ELR (cell line): ENCODE data around the gene EDIL3.
"Not testable (repeated sequence)": the region's sequence is repeated elsewhere in the genome, so short reads cannot be mapped to it uniquely, and the experiment has no call there.

Source experiments
- DNase-seq: peaks from one replicate; pipeline ENCODE4 v3.0.0-alpha.2; 2015; ENCODE audit warnings: low read depth

The EDIL3 gene

DNA sequence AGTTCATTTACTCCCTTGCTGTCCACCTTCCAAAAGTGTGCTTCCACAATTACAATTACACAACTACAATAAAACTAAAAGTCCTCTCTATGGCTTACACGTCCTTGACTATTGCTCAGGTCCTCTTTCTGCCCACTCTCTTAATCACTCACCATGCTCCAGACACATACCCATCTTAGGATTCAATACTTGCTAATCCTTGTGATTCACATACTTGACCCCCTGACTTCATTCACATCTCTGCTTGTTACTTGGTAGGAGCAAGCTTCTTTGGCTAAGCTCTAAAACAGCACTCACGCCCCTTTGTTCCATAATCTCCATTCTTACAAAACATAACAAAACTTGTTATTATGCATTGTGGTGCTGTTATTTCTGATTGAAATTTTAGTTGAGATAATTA lies 215.8 kb downstream of the EDIL3 start:
- DNase-seq: no peak

DNA sequence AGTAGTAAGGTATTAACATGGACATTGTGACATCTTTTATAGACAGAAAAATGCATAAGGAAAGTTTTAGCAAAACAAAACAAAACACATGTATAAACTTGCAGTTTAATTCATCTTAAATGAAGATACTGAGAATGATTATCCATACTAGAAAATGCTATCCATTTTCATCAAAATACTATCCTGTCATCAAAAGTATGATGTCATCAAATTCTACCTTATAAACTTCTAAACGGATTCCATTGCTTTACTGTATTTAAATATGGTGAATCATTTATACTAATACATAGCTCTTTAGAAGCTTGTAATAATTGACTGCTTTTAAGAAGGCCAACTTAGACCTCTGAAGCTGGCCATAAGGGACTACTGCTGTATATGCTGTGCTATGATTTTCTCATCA lies 221.0 kb downstream of the EDIL3 start:
- DNase-seq: no peak

DNA sequence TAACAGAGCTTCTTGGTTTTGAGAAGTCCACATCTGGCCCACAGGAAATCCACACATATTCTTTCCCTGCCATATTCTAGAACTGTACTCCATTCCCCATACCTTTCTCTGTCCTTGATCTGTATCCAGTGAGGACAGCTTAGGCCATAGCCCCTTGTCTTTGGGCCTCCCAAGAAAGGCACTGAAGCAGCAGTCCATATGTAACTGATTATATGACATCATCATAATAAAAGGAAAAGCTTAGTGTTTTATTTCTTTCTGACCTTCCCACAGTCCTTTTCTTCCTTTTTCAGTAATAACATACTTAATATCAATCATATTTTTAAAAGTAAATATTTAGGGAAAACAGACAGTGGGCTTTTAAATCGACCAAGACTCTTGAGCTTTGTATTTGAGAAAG lies 222.0 kb downstream of the EDIL3 start:
- no peak for DNase-seq

DNA sequence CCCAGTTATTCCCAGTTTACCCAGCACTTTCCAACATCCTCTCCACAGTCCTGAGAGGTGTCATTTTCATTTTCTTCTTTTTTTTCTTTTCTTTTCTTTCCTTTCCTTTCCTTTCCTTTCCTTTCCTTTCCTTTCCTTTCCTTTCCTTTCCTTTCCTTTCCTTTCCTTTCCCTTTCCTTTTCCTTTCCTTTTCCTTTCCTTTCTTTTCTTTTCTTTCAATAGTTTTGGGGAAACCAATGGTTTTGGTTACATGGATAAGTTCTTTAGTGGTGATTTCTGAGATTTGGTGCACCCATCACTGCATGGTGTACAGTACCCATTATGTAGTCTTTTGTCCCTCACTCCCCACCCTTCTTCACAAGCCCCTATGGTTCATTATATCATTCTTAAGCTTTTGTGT lies 224.0 kb downstream of the EDIL3 start:
- not testable (repeated sequence) for DNase-seq

DNA sequence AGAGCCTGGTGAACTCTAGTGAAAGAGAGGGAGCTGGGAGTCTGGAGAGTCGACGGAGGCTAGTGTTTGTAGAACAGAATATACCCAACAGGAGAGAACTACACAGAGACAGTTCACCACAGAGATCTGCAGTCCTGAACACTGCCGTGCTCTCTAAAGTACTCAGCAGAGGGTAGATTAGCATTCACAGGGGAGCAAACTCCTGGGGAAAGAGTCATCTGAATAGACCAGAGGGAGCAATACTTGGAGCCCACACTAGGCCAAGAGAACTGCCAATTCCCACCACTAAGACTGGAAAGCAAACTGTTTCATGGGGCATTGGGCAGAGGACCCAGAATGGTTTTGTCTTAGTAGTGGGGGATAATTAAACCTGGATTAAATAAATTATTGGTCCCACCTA lies 235.6 kb downstream of the EDIL3 start:
- DNase-seq: no peak

DNA sequence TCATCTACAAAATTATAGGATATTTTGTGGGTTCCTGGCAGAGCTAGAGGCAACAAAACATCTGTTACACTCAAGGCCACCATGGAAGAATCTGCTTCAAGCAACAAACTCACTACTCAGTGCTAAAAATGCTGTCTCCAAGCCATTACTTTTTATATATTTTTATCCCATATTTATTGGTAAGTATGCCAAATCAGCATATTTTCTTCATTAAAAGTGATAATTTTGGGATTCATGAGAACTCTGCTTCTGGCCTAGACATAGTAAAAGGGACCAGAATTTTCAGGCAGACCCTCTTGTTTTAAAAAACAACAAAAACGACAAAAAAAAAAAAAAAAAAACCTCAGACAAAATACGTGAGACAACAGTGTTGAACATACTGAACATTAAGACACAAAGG lies 236.0 kb downstream of the EDIL3 start:
- no peak for DNase-seq

DNA sequence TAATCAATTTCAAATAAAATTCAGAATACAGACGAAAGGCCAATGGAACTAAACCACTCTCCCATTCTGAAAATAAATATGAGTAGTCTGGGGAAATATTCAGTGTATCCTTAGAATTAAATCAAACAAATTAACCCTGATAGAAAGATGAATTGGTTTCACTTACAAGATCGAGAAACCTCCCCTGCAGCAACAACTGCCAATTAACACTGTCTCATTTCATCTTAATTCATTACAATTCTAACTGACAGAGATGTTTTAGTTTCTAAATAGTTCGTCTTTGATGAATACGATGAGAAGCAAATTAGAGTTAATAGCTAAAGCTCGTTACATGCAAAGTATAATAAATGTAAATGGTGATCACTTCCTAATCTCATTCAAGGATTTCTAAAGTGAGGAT lies 247.1 kb downstream of the EDIL3 start:
- no peak for DNase-seq

DNA sequence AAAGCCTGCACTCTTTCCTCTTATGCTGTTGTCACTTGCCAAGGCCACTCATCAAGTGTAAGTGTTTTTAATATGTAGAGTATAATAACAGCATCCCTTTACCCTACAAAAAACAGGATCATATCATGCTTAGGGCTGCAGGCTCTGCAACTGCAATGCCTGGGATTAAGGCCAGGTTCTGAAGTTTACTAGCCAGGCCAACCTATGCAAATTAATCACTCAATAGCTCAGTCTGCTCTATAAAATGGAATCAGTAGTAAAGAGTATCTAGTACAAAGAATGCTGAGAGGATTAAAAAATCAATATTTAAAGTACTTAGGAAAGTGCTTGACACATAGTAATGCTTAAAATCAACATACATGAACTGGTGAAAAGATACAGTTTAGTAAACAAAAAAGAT lies 253.3 kb downstream of the EDIL3 start:
- DNase-seq: no peak

DNA sequence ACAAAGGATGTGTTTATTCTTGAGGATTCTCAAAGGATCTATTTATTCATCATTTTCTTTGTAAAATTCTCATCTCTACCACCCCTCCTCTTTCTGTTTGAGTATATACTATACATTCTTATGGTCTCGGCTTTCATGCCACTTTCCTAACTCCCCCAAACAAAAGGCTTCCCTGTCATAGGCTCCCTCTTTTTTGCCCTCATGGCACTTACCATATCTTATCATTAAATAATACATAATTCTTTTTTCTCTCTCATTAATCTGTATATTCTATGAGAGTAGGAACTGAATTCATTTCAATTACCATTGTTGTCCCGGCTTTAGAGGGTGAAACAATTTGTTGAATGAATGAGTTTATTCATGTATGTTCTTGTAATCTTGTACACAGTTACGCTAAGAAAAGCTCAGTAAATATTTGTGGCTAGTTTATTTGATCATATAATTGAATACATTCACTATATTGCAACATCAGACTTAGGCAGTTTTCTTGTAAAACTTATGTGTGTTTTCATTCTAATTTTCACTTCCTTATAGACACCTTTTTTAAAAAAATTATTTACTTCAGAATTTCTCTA lies 254.6 kb downstream of the EDIL3 start:
- no peak for DNase-seq

DNA sequence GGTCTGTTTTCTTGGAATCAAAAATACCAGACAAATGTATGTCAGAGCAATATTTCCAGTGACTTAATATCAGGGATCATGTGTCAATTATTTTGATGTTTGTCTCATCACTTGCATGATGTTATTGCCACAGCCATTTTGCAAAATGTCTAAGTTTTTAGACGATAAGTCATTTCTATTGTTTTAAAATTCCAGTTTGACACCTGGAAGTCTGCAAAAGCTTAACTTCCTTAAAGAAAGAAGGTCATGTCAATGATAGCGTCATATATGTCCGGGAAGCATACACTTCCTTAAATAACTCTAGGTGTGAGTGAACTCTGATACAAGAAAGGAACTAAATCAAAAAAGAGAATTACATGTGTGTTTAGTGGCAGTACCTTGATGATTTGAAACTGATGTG lies 259.5 kb downstream of the EDIL3 start:
- no peak for DNase-seq

DNA sequence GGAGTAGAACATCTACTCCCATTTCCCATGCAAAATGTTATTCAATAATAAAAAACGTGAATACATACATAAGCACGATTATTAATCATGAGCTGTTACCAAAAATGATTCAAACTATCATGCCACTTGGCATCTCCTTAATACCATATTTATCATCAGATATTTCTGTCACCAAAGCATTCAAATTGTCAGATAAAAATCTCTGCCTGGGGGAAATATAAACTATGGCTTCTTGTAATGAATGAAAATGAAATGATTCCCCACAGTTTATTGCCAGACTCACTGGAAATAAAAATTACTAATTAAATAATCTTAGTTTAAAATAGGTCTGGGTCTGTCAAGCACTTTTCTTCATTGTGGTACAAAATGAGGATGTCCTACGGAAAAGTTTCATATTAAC lies 265.4 kb downstream of the EDIL3 start:
- DNase-seq: no peak

DNA sequence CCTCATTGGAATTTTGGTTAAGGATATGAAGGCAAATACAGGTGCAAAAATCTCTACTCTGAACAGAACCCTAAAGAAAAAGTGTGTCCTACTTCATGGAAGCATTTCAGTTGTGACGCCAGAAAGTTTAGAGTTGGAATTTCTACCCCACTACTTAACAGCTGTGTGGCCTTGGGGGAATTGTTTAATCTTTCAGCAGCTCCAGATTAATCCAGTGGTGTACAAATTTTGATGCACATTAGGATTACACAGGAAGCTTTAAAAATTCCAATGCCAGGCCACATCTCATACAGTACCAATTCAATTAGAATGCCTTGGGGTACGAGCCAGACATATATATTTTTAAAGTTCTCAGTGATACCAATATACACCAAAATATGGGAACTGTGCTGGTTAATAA lies 266.1 kb downstream of the EDIL3 start:
- DNase-seq: no peak

DNA sequence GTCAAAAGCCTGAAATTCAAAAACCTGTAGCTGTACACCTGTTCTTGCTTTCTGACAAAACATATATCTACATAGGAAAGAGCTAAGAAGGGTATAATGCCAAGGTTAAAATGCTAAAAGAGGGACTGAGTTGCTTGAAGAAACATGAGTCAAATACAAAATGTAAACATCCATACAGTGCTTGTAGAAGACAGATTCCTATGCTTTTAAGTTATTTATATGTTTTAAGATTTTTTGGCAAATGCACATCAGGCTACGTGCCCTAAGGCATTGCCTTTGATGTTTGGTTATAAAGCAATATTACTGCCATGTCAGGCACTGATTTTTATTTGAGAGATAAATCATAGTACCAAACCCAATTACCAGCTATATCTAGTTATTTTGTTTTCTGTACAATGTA lies 269.0 kb downstream of the EDIL3 start:
- no peak for DNase-seq

DNA sequence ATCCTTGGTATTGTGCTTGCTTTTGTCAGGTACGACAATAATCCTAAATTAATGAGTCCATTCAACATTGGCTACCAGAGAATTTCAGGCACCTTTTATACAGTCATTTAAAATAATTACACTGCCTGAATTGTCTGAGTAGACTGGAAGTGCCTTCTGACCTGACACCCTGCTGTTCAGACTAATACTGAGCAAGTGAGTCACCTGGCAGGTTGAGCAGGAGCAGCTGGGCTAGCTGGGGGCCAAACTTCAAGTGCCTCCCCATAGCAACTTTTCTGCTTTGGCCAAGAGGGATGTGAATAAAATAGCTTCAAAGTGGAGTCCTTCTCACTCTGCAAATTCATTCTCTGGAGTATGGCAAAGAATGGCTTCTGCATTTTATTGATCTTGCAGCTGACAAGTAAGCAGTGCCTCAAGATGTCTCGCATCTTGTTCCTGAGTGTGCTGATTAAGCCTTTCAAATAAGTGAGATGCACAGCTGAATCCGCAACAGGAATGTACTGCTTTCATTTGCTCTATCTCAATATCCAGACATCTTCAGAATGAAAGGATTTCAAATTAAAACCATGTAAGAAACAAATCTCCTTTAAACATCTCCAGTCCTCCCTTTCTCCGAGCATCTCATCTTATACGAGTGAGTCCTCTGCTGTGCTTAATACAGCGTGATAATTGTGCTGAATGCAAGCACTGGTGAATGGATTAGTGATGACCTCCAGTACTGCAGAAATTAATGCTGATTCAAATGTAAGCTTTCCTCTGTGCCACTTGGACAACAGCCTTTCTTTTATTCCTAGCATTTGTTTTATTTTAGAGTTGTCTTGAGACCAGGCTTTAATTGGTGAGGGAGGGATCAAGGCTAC lies 271.2 kb downstream of the EDIL3 start:
- DNase-seq: peak; percentile 12

DNA sequence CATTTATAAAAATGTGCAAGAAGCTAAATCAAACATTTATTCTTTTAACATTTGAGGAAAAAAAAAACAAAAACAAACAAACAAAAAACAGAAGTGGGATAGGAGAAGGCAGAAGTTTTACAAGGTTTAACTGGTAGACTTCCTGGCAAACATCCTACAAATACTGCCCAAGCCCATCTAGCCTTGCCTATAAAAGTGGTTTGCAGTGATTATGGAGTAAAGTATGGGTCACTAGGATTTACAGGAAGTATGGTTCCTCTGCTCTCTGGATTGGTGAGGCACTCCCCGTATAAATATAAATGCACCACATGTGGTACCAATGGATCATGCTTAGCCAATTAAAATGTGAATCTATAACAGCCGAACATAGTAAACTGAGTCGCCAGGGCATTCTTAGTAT lies 291.9 kb downstream of the EDIL3 start:
- no peak for DNase-seq

DNA sequence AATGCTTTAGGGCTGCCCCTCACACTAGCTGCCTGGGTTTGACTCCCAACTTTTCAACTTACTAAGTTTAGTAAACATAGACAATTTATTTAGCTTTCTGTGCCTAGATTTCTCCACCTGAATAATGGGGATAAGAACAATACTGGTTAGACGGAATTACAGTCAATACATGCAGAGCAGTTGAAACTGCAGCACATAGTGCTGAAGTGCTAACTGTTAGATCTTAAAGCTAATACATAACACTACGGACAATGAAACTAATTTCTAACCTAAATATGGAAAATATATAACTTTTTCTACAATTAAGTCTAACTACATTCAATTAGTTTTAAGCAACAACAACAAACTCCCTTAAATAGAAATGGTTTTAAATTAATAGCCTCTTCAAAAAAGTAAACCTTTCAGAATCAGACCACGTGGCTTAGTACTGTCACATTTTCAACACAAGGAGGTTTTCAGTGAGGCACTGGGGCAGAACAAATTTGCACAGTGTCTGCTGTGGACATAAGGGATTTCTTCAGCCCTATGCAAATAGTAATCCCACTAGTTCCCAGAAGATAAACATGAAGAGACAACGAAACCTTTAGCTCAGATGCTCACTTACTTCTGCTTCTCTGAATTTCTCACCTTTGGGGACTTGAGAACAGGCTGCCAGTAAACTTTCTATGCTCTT lies 293.4 kb downstream of the EDIL3 start:
- DNase-seq: no peak

DNA sequence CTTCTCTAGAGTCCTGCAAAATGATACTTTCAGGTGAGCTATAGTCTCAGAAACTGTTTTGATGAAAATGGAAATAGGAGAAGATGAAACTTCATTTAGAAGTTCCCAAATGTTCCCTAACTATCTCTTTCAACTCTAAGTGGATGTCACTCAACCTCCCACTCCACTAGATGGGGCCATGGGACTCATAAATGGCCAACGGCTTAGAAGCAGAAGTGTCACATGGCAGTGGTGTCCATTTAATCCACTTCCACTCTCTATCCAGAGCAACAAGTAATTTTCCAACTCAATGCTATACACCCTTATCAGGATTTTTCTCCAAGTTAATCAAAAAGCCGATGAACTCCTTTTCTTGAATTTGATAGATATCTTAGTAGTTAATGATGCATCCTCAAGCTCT lies 295.7 kb downstream of the EDIL3 start:
- DNase-seq: peak; percentile 39

DNA sequence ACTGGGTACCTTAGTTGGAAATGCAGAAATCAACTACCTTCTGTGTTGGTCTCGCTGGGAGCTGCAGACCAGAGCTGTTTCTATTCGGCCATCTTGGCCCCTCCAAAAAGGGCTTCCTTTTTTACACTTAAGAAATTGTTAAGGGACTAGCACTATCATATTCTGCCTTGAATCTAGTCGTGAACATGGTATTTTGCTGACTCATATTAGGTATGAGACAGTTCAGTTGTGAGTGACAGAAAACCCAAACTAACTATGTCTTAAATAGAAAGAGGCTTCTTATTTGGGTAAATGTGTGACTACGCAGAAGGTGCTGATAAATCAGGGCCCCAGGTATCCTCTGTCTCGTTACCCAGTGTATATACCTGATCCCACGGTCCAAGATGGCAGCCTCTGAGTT lies 298.2 kb downstream of the EDIL3 start:
- DNase-seq: peak; percentile 2

DNA sequence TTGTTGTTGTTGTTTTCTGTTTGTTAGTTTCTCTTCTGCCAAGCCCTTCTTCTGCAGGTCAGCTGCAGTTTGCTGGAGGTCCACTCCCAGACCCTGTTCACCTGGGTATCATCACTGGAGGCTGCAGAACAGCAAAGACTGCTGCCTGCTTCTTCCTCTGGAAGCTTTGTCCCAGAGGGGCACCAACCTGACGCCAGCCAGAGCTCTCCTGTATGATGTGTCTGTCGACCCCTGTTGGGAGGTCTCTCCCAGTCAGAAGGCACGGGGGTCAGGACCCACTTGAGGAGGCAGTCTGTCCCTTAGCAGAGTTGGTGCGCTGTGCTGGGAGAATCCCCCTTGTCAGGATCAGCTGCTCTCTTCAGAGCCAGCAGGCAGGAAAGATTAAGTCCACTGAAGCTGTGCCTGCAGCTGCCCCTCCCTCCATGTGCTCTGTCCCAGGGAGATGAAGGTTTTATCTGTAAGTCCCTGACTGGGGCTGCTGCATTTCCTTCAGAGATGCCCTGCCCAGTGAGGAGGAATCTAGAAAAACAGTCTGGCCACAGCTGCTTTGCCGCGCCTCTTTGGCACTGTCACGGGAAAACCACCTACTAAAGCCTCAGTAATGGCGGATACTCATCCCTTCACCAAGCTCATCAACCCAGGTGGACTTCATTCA lies 299.2 kb downstream of the EDIL3 start:
- no peak for DNase-seq

DNA sequence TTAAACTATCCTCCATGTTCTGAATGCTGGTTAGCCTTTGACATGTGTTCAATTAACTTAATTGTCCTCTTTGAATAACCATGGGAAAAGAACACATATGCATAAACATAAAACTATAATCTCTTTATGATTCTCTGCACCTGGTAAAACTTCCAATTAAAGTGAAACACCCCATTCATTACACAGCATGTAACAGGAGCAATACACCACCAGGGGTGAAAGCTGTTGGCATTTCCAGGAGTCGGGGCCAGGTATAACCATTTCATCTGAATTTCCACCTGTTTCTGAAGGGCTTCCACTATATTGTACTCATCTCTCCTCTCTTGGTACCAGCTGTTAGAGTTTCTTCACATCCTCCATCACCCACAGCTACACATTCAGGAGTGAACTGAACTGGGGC lies 303.8 kb downstream of the EDIL3 start:
- DNase-seq: no peak

DNA sequence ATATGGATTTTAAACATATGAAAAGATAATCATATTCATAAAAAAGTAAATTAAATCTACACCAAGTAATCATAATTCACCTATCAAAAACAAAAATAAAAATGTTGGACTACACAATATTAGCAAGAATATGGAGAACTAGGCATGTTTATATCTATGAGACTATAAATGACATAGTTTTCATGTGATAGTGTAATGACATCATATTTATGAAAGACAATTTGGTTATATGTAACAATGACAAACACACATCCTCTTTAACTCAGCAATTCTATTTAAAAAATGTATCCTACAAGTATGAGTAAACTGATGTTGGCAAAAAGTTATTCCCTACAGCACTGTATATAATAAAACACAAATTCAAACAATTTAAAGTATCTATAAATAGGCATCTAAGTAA lies 312.3 kb downstream of the EDIL3 start:
- DNase-seq: no peak

DNA sequence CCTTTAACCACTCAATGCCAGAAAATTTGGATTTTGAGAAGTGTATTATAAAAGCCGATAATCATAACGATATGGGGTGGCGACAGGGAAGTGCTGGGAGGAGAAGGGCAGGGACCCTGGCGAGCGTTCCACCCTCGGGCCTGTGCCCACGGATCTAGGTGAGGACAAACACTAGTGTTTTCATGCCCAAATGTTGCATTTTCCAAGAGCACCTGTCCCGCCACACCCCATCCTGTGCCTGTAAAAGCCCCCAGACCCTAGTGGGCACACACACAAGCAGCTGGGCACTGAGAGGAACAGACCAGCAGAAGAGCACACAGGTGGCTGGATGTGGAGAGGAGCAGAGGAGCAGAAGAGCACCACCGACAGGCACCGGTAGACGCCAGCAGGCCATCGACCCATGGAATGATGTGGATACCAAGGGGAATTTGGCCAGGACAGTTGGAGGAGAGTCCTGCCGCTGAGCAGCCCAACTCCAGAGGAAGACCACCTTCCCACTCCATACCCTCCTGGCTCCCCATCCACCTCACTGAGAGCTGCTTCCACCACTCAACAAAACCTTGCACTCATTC lies 315.0 kb downstream of the EDIL3 start:
- DNase-seq: no peak

DNA sequence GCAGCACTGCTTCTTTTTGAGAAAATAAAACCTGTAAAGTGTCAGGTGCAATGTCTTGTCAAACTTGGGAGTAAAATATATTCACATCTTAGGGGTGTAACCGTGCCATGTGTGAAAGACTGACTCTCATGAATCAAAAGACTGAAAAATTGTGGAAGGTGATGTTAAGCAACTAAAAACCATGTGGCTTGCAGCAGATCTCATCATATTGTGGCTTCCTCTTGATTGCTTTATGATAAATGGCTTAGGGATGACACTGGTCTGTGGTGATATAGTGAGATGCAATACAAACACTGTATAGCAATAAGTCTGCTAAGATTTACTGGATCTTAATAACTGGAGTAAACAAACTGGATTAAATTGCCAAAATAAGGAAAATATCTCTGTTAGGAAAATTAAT lies 321.6 kb downstream of the EDIL3 start:
- DNase-seq: no peak
